Activated T-helper 17 cell treated with anti-CD3 and anti-CD28 coated beads, Interleukin-2, amount 50 U/mL, for 72 hours (primary cell): ENCODE measurements around the gene RANBP1. TPM values are rescaled to one million over a fixed set of nuclear protein-coding genes. Genes with fewer than 3 reads are reported as not detected.

Experiments
- ATAC-seq: fragments of 150-1000 bp; cut with Tn5 transposase; replicated peaks from 2 replicates; pipeline ENCODE4 v1.10.0; 2021; ENCODE audit warnings: mild to moderate bottlenecking, moderate library complexity
- H3K27ac Mint-ChIP-seq: one replicate; pipeline ENCODE4 v1.8.0; 2022; ENCODE audit warnings: mixed read lengths
- H3K27me3 Mint-ChIP-seq: one replicate; pipeline ENCODE4 v1.8.0; 2022; ENCODE audit warnings: mixed read lengths
- H3K36me3 Mint-ChIP-seq: one replicate; pipeline ENCODE4 v1.8.0; 2022; ENCODE audit warnings: low read depth, mild to moderate bottlenecking, mixed read lengths
- H3K4me1 Mint-ChIP-seq: one replicate; pipeline ENCODE4 v1.8.0; 2022; ENCODE audit warnings: mixed read lengths
- H3K4me3 Mint-ChIP-seq: one replicate; pipeline ENCODE4 v1.8.0; 2022; ENCODE audit warnings: mild to moderate bottlenecking, mixed read lengths
- H3K9me3 Mint-ChIP-seq: one replicate; pipeline ENCODE4 v1.8.0; 2022; ENCODE audit warnings: mixed read lengths
- total RNA-seq, 2 donors: library from RNA; stranded (reverse); gene quantifications; one replicate each; pipeline ENCODE4 v1.2.3, GENCODE V29; 2022

The RANBP1 gene
- total RNA-seq, 2 donors from 2014 or later, result 187 to 421 TPM

- no peak overlapping the region for H3K4me3 Mint-ChIP-seq
- H3K4me1 Mint-ChIP-seq, result peaks cover 12% of the 10 kb centered on the region
- H3K27me3 Mint-ChIP-seq, result no peaks in the 10 kb centered on the region
- no peaks in the 10 kb centered on the region for H3K9me3 Mint-ChIP-seq
- ATAC-seq, result no peak
- H3K27ac Mint-ChIP-seq, result peak overlapping the region; percentile 20
- H3K36me3 Mint-ChIP-seq, result peaks cover 100% of the 10 kb centered on the region
Measured at GRCh38 chr22:20094197-20094807, 21.6 kb upstream of the RANBP1 start.

GRCh38 chr22:20095521-20095920 lies 20.4 kb upstream of the RANBP1 start:
- peak; percentile 46 for ATAC-seq
- Mint-ChIP-seq H3K4me1 (peaks cover 12% of the 10 kb centered on the region), H3K4me3 (peak overlapping the region; percentile 42)

GRCh38 chr22:20096574-20097420 lies 19.1 kb upstream of the RANBP1 start:
- Mint-ChIP-seq H3K27ac (peak overlapping the region; percentile 49), H3K27me3 (no peaks in the 10 kb centered on the region), H3K9me3 (no peaks in the 10 kb centered on the region), H3K4me1 (peaks cover 17% of the 10 kb centered on the region), H3K36me3 (peaks cover 95% of the 10 kb centered on the region), H3K4me3 (no peak overlapping the region)
- ATAC-seq, result no peak

More at GRCh38 chr22:20095521-20095920, 20.4 kb upstream of the RANBP1 start:
- no peaks in the 10 kb centered on the region for H3K9me3 Mint-ChIP-seq
- peaks cover 99% of the 10 kb centered on the region for H3K36me3 Mint-ChIP-seq
- H3K27me3 Mint-ChIP-seq, result no peaks in the 10 kb centered on the region
- peak overlapping the region; percentile 80 for H3K27ac Mint-ChIP-seq

GRCh38 chr22:20099099-20099711 lies 16.7 kb upstream of the RANBP1 start:
- peak overlapping the region; percentile 87 for H3K27ac Mint-ChIP-seq
- H3K9me3 Mint-ChIP-seq, result no peaks in the 10 kb centered on the region
- H3K27me3 Mint-ChIP-seq, result no peaks in the 10 kb centered on the region
- H3K36me3 Mint-ChIP-seq, result peaks cover 91% of the 10 kb centered on the region
- H3K4me1 Mint-ChIP-seq, result peaks cover 22% of the 10 kb centered on the region
- no peak for ATAC-seq
- H3K4me3 Mint-ChIP-seq, result peak overlapping the region; percentile 81

- H3K27ac Mint-ChIP-seq, result peak overlapping the region; percentile 87
- no peak for ATAC-seq
- H3K4me3 Mint-ChIP-seq, result peak overlapping the region; percentile 81
- H3K4me1 Mint-ChIP-seq, result peaks cover 16% of the 10 kb centered on the region
- H3K27me3 Mint-ChIP-seq, result no peaks in the 10 kb centered on the region
- peaks cover 86% of the 10 kb centered on the region for H3K36me3 Mint-ChIP-seq
- no peaks in the 10 kb centered on the region for H3K9me3 Mint-ChIP-seq
Measured at GRCh38 chr22:20101638-20102037, 14.3 kb upstream of the RANBP1 start.

- Mint-ChIP-seq H3K27ac (peak overlapping the region; percentile 69), H3K9me3 (no peaks in the 10 kb centered on the region), H3K4me3 (peak overlapping the region; percentile 81), H3K4me1 (peaks cover 16% of the 10 kb centered on the region), H3K36me3 (peaks cover 85% of the 10 kb centered on the region), H3K27me3 (no peaks in the 10 kb centered on the region)
- ATAC-seq, result no peak
Measured at GRCh38 chr22:20102203-20102780, 13.6 kb upstream of the RANBP1 start.

- H3K36me3 Mint-ChIP-seq, result peaks cover 83% of the 10 kb centered on the region
- H3K4me1 Mint-ChIP-seq, result peaks cover 11% of the 10 kb centered on the region
- no peak overlapping the region for H3K4me3 Mint-ChIP-seq
- H3K9me3 Mint-ChIP-seq, result no peaks in the 10 kb centered on the region
- no peak for ATAC-seq
- H3K27ac Mint-ChIP-seq, result peak overlapping the region; percentile 25
- H3K27me3 Mint-ChIP-seq, result no peaks in the 10 kb centered on the region
Measured at GRCh38 chr22:20105456-20106204, 10.3 kb upstream of the RANBP1 start.

- Mint-ChIP-seq H3K4me1 (peaks cover 5% of the 10 kb centered on the region), H3K27me3 (no peaks in the 10 kb centered on the region), H3K36me3 (peaks cover 83% of the 10 kb centered on the region)
Measured at GRCh38 chr22:20106205-20106848, 9.6 kb upstream of the RANBP1 start.

GRCh38 chr22:20106849-20107237 lies 9.1 kb upstream of the RANBP1 start:
- Mint-ChIP-seq H3K9me3 (no peaks in the 10 kb centered on the region), H3K27me3 (no peaks in the 10 kb centered on the region), H3K27ac (no peak overlapping the region), H3K36me3 (peaks cover 87% of the 10 kb centered on the region), H3K4me1 (peaks cover 6% of the 10 kb centered on the region), H3K4me3 (no peak overlapping the region)
- no peak for ATAC-seq

More at GRCh38 chr22:20106205-20106848, 9.6 kb upstream of the RANBP1 start:
- Mint-ChIP-seq H3K9me3 (no peaks in the 10 kb centered on the region), H3K27ac (no peak overlapping the region), H3K4me3 (no peak overlapping the region)
- ATAC-seq, result no peak

GRCh38 chr22:20107471-20107901 lies 8.4 kb upstream of the RANBP1 start:
- Mint-ChIP-seq H3K27me3 (no peaks in the 10 kb centered on the region), H3K4me3 (no peak overlapping the region), H3K27ac (peak overlapping the region; percentile 61), H3K9me3 (no peaks in the 10 kb centered on the region), H3K4me1 (peaks cover 5% of the 10 kb centered on the region), H3K36me3 (peaks cover 87% of the 10 kb centered on the region)
- ATAC-seq, result no peak

- Mint-ChIP-seq H3K27ac (peak overlapping the region; percentile 61), H3K4me3 (no peak overlapping the region)
Measured at GRCh38 chr22:20107951-20108756, 7.8 kb upstream of the RANBP1 start.

GRCh38 chr22:20108757-20109230 lies 7.1 kb upstream of the RANBP1 start:
- H3K36me3 Mint-ChIP-seq, result peaks cover 75% of the 10 kb centered on the region

More at GRCh38 chr22:20107951-20108756, 7.8 kb upstream of the RANBP1 start:
- H3K27me3 Mint-ChIP-seq, result no peaks in the 10 kb centered on the region
- ATAC-seq, result no peak
- no peaks in the 10 kb centered on the region for H3K9me3 Mint-ChIP-seq
- H3K4me1 Mint-ChIP-seq, result peaks cover 5% of the 10 kb centered on the region
- peaks cover 80% of the 10 kb centered on the region for H3K36me3 Mint-ChIP-seq

More at GRCh38 chr22:20108757-20109230, 7.1 kb upstream of the RANBP1 start:
- no peak overlapping the region for H3K27ac Mint-ChIP-seq
- no peaks in the 10 kb centered on the region for H3K9me3 Mint-ChIP-seq
- H3K4me3 Mint-ChIP-seq, result no peak overlapping the region
- peaks cover 5% of the 10 kb centered on the region for H3K4me1 Mint-ChIP-seq
- no peak for ATAC-seq
- H3K27me3 Mint-ChIP-seq, result no peaks in the 10 kb centered on the region
